Astrocyte (in vitro differentiated cells and primary cell): ENCODE measurements around the gene TCIRG1. TPM values are rescaled to one million over a fixed set of nuclear protein-coding genes. Genes with fewer than 3 reads are reported as not detected.

Experiments
- DNase-seq: peaks from one replicate; pipeline ENCODE4 v3.0.0-alpha.2; 2010; ENCODE audit warnings: low read depth
- FAIRE-seq: peaks from 2 replicates; lab custom pipeline; 2011; peaks lifted over from hg19 to GRCh38; lab: Jason Lieb, UNC
- H2AFZ ChIP-seq: 2 replicates; pipeline ENCODE4 v1.6.0; 2012; ENCODE audit warnings: low read depth, low read length, inconsistent platforms
- H3K27ac ChIP-seq: 2 replicates; pipeline ENCODE4 v1.5.1; 2011; ENCODE audit warnings: low read depth, low read length, inconsistent platforms
- H3K27me3 ChIP-seq: 2 replicates; pipeline ENCODE4 v1.6.0; 2011; ENCODE audit warnings: low read length, inconsistent platforms; ENCODE audit not compliant: insufficient read depth
- H3K36me3 ChIP-seq: 2 replicates; pipeline ENCODE4 v1.5.1; 2011; ENCODE audit warnings: low read length, inconsistent platforms; ENCODE audit not compliant: insufficient read depth
- H3K4me1 ChIP-seq: 2 replicates; pipeline ENCODE4 v1.5.1; 2011; ENCODE audit warnings: low read length, inconsistent platforms; ENCODE audit not compliant: insufficient read depth
- H3K4me2 ChIP-seq: 2 replicates; pipeline ENCODE4 v1.6.0; 2012; ENCODE audit warnings: low read length, inconsistent platforms
- H3K4me3 ChIP-seq: 2 replicates; pipeline ENCODE4 v1.5.1; 2011; ENCODE audit warnings: low read depth, mild to moderate bottlenecking, low read length, inconsistent platforms; ENCODE audit not compliant: insufficient read depth
- H3K79me2 ChIP-seq: 2 replicates; pipeline ENCODE4 v1.6.0; 2012; ENCODE audit warnings: mild to moderate bottlenecking, low read length, inconsistent platforms; ENCODE audit not compliant: insufficient read depth
- H3K9ac ChIP-seq: 2 replicates; pipeline ENCODE4 v1.6.0; 2012; ENCODE audit warnings: mild to moderate bottlenecking, low read length, inconsistent platforms
- H3K9me3 ChIP-seq: 2 replicates; pipeline ENCODE4 v1.5.1; 2012; ENCODE audit warnings: low read depth, mild to moderate bottlenecking, low read length, inconsistent platforms; ENCODE audit not compliant: insufficient read depth
- H4K20me1 ChIP-seq: 2 replicates; pipeline ENCODE4 v1.6.0; 2012; ENCODE audit warnings: low read length, inconsistent platforms; ENCODE audit not compliant: insufficient read depth
- H3K27ac Mint-ChIP-seq: one replicate; pipeline ENCODE4 v1.8.0; 2021; ENCODE audit warnings: mild to moderate bottlenecking, mixed read lengths; ENCODE audit not compliant: unreplicated experiment
- H3K27me3 Mint-ChIP-seq: one replicate; pipeline ENCODE4 v1.8.0; 2021; ENCODE audit warnings: low read depth, mixed read lengths; ENCODE audit not compliant: unreplicated experiment
- H3K36me3 Mint-ChIP-seq: one replicate; pipeline ENCODE4 v1.8.0; 2021; ENCODE audit warnings: low read depth, mixed read lengths; ENCODE audit not compliant: unreplicated experiment
- H3K4me1 Mint-ChIP-seq: one replicate; pipeline ENCODE4 v1.8.0; 2021; ENCODE audit warnings: low read depth, mixed read lengths; ENCODE audit not compliant: unreplicated experiment
- H3K4me3 Mint-ChIP-seq: one replicate; pipeline ENCODE4 v1.8.0; 2021; ENCODE audit warnings: mild to moderate bottlenecking, moderate library complexity, mixed read lengths; ENCODE audit not compliant: unreplicated experiment
- H3K9me3 Mint-ChIP-seq: one replicate; pipeline ENCODE4 v1.8.0; 2021; ENCODE audit warnings: mild to moderate bottlenecking, mixed read lengths; ENCODE audit not compliant: unreplicated experiment
- CTCF ChIP-seq: IDR thresholded peaks from 2 replicates; pipeline ENCODE4 v1.5.1; 2011; ENCODE audit warnings: low read depth, mild to moderate bottlenecking, inconsistent platforms, low read length, moderate library complexity; ENCODE audit not compliant: insufficient read depth
- EZH2 ChIP-seq: IDR thresholded peaks from 2 replicates; pipeline ENCODE4 v1.6.1; 2012; ENCODE audit warnings: mild to moderate bottlenecking, low read length, inconsistent platforms; ENCODE audit not compliant: insufficient read depth
- total RNA-seq: library from RNA; stranded (reverse); gene quantifications from 2 replicates; pipeline ENCODE4 v1.2.1, GENCODE V29; 2021

The TCIRG1 gene
- total RNA-seq, 1 donor from 2014 or later: 55.1 TPM

- Histone ChIP-seq H3K36me3 (no peaks in the 10 kb centered on the region), H3K9ac (no peak overlapping the region), H3K27me3 (no peaks in the 10 kb centered on the region), H3K4me3 (no peak overlapping the region), H3K4me2 (no peak overlapping the region), H4K20me1 (no peaks in the 10 kb centered on the region), H3K4me1 (peaks cover 12% of the 10 kb centered on the region), H3K79me2 (no peaks in the 10 kb centered on the region), H3K9me3 (no peaks in the 10 kb centered on the region), H3K27ac (no peak overlapping the region), H2AFZ (no peak overlapping the region)
- Mint-ChIP-seq H3K36me3 (peaks cover 2% of the 10 kb centered on the region), H3K9me3 (no peaks in the 10 kb centered on the region), H3K4me1 (peaks cover 5% of the 10 kb centered on the region), H3K27ac (no peak overlapping the region), H3K27me3 (peaks cover 4% of the 10 kb centered on the region), H3K4me3 (no peak overlapping the region)
- no peak for FAIRE-seq
- TF ChIP-seq CTCF: no peak
- no peak for TF ChIP-seq EZH2
- DNase-seq: no peak
These were observed 20.1 kb upstream of the TCIRG1 start for GRCh38 chr11:68018730-68019190.

GRCh38 chr11:68019486-68019885, 19.3 kb upstream of the TCIRG1 start:
- H3K9me3 Mint-ChIP-seq: no peaks in the 10 kb centered on the region

More at GRCh38 chr11:68019486-68019885, 19.3 kb upstream of the TCIRG1 start:
- H3K27me3 Mint-ChIP-seq: peaks cover 4% of the 10 kb centered on the region
- Histone ChIP-seq H3K27ac (no peak overlapping the region), H3K9ac (no peak overlapping the region), H2AFZ (no peak overlapping the region), H3K27me3 (no peaks in the 10 kb centered on the region), H4K20me1 (no peaks in the 10 kb centered on the region), H3K4me2 (no peak overlapping the region), H3K36me3 (no peaks in the 10 kb centered on the region), H3K9me3 (no peaks in the 10 kb centered on the region), H3K79me2 (no peaks in the 10 kb centered on the region), H3K4me1 (peaks cover 5% of the 10 kb centered on the region), H3K4me3 (no peak overlapping the region)
- TF ChIP-seq CTCF: no peak
- no peak for TF ChIP-seq EZH2
- no peaks in the 10 kb centered on the region for H3K36me3 Mint-ChIP-seq
- DNase-seq (no peak), FAIRE-seq (no peak)
- no peaks in the 10 kb centered on the region for H3K4me1 Mint-ChIP-seq
- H3K4me3 Mint-ChIP-seq: no peak overlapping the region
- H3K27ac Mint-ChIP-seq: peak overlapping the region; percentile 63
